H9 (cell line): ENCODE measurements around the gene FAM53A. TPM values are rescaled to one million over a fixed set of nuclear protein-coding genes. Genes with fewer than 3 reads are reported as not detected.

Source experiments
- DNase-seq: peaks from one replicate; pipeline ENCODE4 v3.0.0-alpha.2; 2017
- H2AFZ ChIP-seq: one replicate; pipeline ENCODE4 v1.6.1; 2013; ENCODE audit warnings: mild to moderate bottlenecking, low read length, control low read depth, moderate library complexity
- H2AK5ac ChIP-seq: 2 replicates; pipeline ENCODE4 v1.6.1; 2013; ENCODE audit warnings: low read length, control low read depth, mixed read lengths; ENCODE audit not compliant: insufficient read length
- H2BK120ac ChIP-seq: one replicate; pipeline ENCODE4 v1.6.1; 2013; ENCODE audit warnings: low read depth, mild to moderate bottlenecking, low read length, control low read depth, inconsistent platforms; ENCODE audit not compliant: poor library complexity, severe bottlenecking
- H2BK12ac ChIP-seq: 2 replicates; pipeline ENCODE4 v1.6.1; 2013; ENCODE audit warnings: low read length, control low read depth, mixed read lengths, low read depth; ENCODE audit not compliant: insufficient read length
- H2BK15ac ChIP-seq: 2 replicates; pipeline ENCODE4 v1.6.1; 2013; ENCODE audit warnings: low read depth, low read length, control low read depth
- H2BK20ac ChIP-seq: one replicate; pipeline ENCODE4 v1.6.1; 2013; ENCODE audit warnings: low read depth, mild to moderate bottlenecking, low read length, control low read depth, inconsistent platforms; ENCODE audit not compliant: poor library complexity, severe bottlenecking
- H2BK5ac ChIP-seq: 2 replicates; pipeline ENCODE4 v1.6.1; 2013; ENCODE audit warnings: low read length, control low read depth, mixed read lengths; ENCODE audit not compliant: insufficient read length
- H3K14ac ChIP-seq: 2 replicates; pipeline ENCODE4 v1.6.1; 2013; ENCODE audit warnings: low read length, control low read depth; ENCODE audit not compliant: insufficient read depth
- H3K18ac ChIP-seq: 2 replicates; pipeline ENCODE4 v1.6.1; 2013; ENCODE audit warnings: low read depth, mild to moderate bottlenecking, mixed read lengths, low read length, control low read depth; ENCODE audit not compliant: insufficient read length
- H3K23ac ChIP-seq: 2 replicates; pipeline ENCODE4 v1.6.1; 2013; ENCODE audit warnings: low read length, control low read depth, mixed read lengths, low read depth; ENCODE audit not compliant: insufficient read length
- H3K23me2 ChIP-seq: 2 replicates; pipeline ENCODE4 v1.6.1; 2013; ENCODE audit warnings: low read depth, mild to moderate bottlenecking, mixed read lengths, low read length, control low read depth; ENCODE audit not compliant: insufficient read length, poor library complexity, severe bottlenecking
- H3K27ac ChIP-seq: 2 replicates; pipeline ENCODE4 v1.5.1; 2013; ENCODE audit warnings: low read length, control low read depth, mixed read lengths, low read depth; ENCODE audit not compliant: insufficient read length
- H3K27me3 ChIP-seq: 2 replicates; pipeline ENCODE4 v1.6.1; 2013; ENCODE audit warnings: low read length, control low read depth, inconsistent platforms; ENCODE audit not compliant: insufficient read depth
- H3K4ac ChIP-seq: 2 replicates; pipeline ENCODE4 v1.6.1; 2013; ENCODE audit warnings: low read depth, mild to moderate bottlenecking, control low read depth, inconsistent platforms, low read length, moderate library complexity
- H3K4me1 ChIP-seq: 2 replicates; pipeline ENCODE4 v1.6.1; 2013; ENCODE audit warnings: low read length, control low read depth, inconsistent platforms; ENCODE audit not compliant: insufficient read depth
- H3K4me2 ChIP-seq: 2 replicates; pipeline ENCODE4 v1.6.1; 2013; ENCODE audit warnings: low read length, control low read depth, mixed read lengths; ENCODE audit not compliant: insufficient read length, insufficient read depth
- H3K56ac ChIP-seq: 2 replicates; pipeline ENCODE4 v1.6.1; 2013; ENCODE audit warnings: low read depth, mild to moderate bottlenecking, mixed read lengths, low read length, control low read depth; ENCODE audit not compliant: insufficient read length
- H3K79me1 ChIP-seq: 2 replicates; pipeline ENCODE4 v1.6.1; 2013; ENCODE audit warnings: low read depth, mild to moderate bottlenecking, moderate library complexity, low read length, control low read depth, inconsistent platforms; ENCODE audit not compliant: insufficient read depth, poor library complexity, severe bottlenecking
- H3K79me2 ChIP-seq: 2 replicates; pipeline ENCODE4 v1.6.1; 2013; ENCODE audit warnings: low read length, control low read depth, inconsistent platforms; ENCODE audit not compliant: insufficient read depth
- H3K9ac ChIP-seq: 2 replicates; pipeline ENCODE4 v1.6.1; 2013; ENCODE audit warnings: low read length, control low read depth, mixed read lengths; ENCODE audit not compliant: insufficient read length; ENCODE audit errors: extremely low read depth
- H3K9me3 ChIP-seq: one replicate; pipeline ENCODE4 v1.6.1; 2013; ENCODE audit warnings: low read depth, low read length, inconsistent platforms; ENCODE audit not compliant: control insufficient read depth
- H3T11ph ChIP-seq: one replicate; pipeline ENCODE4 v1.6.1; 2013; ENCODE audit warnings: mild to moderate bottlenecking, low read length, control low read depth, inconsistent platforms
- H4K20me1 ChIP-seq: one replicate; pipeline ENCODE4 v1.6.1; 2013; ENCODE audit not compliant: control insufficient read depth, insufficient read length, insufficient read depth
- H4K5ac ChIP-seq: 2 replicates; pipeline ENCODE4 v1.6.1; 2013; ENCODE audit warnings: low read depth, mild to moderate bottlenecking, mixed read lengths, low read length, control low read depth; ENCODE audit not compliant: insufficient read length
- H4K8ac ChIP-seq: replicated peaks from 2 replicates; pipeline ENCODE4 v1.6.1; 2013; ENCODE audit warnings: low read length, control low read depth, mixed read lengths, low read depth; ENCODE audit not compliant: insufficient read length
- H4K91ac ChIP-seq: 2 replicates; pipeline ENCODE4 v1.6.1; 2013; ENCODE audit warnings: low read depth, mild to moderate bottlenecking, moderate library complexity, mixed read lengths, low read length, control low read depth; ENCODE audit not compliant: insufficient read length
- H3K27ac Mint-ChIP-seq, 3 experiments: 2 replicates in 2 of 3; 3 replicates in 1 of 3; pipeline ENCODE4 v1.8.0; 2020 to 2021; ENCODE audit warnings: mixed read lengths in 3 of 3, mild to moderate bottlenecking in 1 of 3, moderate library complexity in 1 of 3
- H3K27me3 Mint-ChIP-seq: 2 replicates; pipeline ENCODE4 v1.8.0; 2021; ENCODE audit warnings: low read depth, mild to moderate bottlenecking, moderate library complexity, mixed read lengths
- H3K36me3 Mint-ChIP-seq, 3 experiments: 2 replicates in 2 of 3; 3 replicates in 1 of 3; pipeline ENCODE4 v1.8.0; 2020 to 2021; ENCODE audit warnings: low read depth in 3 of 3, mixed read lengths in 3 of 3; ENCODE audit not compliant: insufficient read depth in 1 of 3
- H3K4me1 Mint-ChIP-seq, 2 experiments: 2 replicates each; pipeline ENCODE4 v1.8.0; 2020; ENCODE audit warnings: mixed read lengths in 2 of 2
- H3K4me3 Mint-ChIP-seq, 2 experiments: 2 replicates in 1 of 2; 3 replicates in 1 of 2; pipeline ENCODE4 v1.8.0; 2020 to 2021; ENCODE audit warnings: mild to moderate bottlenecking in 2 of 2, mixed read lengths in 2 of 2, moderate library complexity in 1 of 2
- H3K9me3 Mint-ChIP-seq, 2 experiments: 2 replicates in 1 of 2; 3 replicates in 1 of 2; pipeline ENCODE4 v1.8.0; 2020; ENCODE audit warnings: mild to moderate bottlenecking in 2 of 2, mixed read lengths in 2 of 2, moderate library complexity in 1 of 2
- CTCF ChIP-seq: fragments of 200-600 bp; sonication (generic); conservative IDR thresholded peaks from 3 replicates; pipeline ENCODE4 v1.8.0; 2021; ENCODE audit warnings: antibody characterized with exemption, mild to moderate bottlenecking
- WGBS: extraction: QIAGEN DNeasy Blood & Tissue Kit; methylation state at CpG from one replicate; pipeline ENCODE4 v1.1.7; 2013; ENCODE audit warnings: missing lambda C conversion rate, low lambda C conversion rate, mixed read lengths; ENCODE audit not compliant: insufficient read length; ENCODE audit errors: extremely low coverage; 5-methylcytosine and 5-hydroxymethylcytosine counted together
- total RNA-seq: library from RNA; stranded (reverse); gene quantifications from 2 replicates; pipeline ENCODE4 v1.2.1, GENCODE V29; 2021

Gene FAM53A
- total RNA-seq, 1 experiment from 2014 or later: 2.4 TPM

DNA sequence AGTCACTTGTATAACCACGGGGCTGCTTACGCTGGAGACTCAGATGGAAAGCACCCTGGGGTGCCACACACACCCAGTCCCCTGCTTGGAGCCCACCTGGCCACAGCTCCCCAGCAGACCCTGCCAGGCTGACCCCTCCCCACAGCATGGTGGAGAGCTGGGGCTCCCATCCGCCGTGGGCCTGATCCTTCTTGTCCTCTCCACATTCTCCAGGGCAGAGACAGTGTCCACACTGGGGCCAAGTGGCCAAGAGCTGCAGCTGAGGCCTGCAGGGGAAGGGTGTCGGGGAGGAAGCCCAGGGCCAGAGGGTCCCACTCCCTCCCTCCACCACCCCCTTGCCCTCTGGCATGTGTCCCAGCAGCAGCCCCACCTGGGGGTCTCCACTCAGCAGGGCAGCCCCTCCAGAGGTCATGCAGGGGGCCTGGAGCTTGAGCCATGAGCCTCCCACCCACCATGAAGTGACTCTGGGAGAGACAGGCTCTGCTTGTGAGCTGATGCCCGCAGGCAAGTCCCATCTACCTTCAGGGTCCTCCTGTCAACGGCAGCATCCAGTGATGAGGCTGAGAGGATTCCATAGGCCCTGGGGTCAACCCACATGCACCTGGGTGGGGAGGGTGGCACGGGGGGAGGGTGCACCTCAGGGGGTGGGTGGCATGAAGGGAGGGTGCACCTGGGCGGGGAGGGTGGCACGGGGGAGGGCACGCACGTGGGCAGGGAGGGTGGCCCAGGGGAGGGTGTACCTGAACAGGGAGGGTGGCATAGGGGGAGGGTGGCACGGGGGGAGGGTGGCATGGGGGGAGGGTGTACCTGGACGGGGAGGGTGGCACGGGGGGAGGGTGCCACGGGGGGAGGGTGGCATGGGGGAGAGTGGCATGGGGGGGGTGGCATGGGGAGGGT lies 56.4 kb downstream of the FAM53A start:
- Histone ChIP-seq H2AFZ (no peak overlapping the region), H2AK5ac (no peak overlapping the region), H2BK120ac (no peak overlapping the region), H3K79me2 (no peaks in the 10 kb centered on the region), H2BK15ac (no peak overlapping the region), H3K14ac (no peak overlapping the region), H3K56ac (no peak overlapping the region), H4K5ac (no peak overlapping the region), H3K27me3 (no peaks in the 10 kb centered on the region), H3K23ac (no peak overlapping the region), H4K8ac (no peak overlapping the region), H3K18ac (no peak overlapping the region), H3K4me2 (no peak overlapping the region), H3K27ac (no peak overlapping the region), H3K9ac (no peak overlapping the region), H3K79me1 (no peaks in the 10 kb centered on the region), H3K4ac (no peak overlapping the region), H4K91ac (no peak overlapping the region), H3K9me3 (no peaks in the 10 kb centered on the region), H2BK5ac (no peak overlapping the region), H2BK20ac (no peak overlapping the region), H2BK12ac (no peak overlapping the region), H4K20me1 (no peaks in the 10 kb centered on the region), H3K23me2 (no peaks in the 10 kb centered on the region), H3K4me1 (no peaks in the 10 kb centered on the region), H3T11ph (no peak overlapping the region)
- H3K9me3 Mint-ChIP-seq: peaks cover 6 to 9% of the 10 kb centered on the region in 2 experiments; a peak in 3 of 5 replicates
- no peak for TF ChIP-seq CTCF
- no peak overlapping the region for H3K27ac Mint-ChIP-seq
- no CpG with 5 or more reads among the region's 16 CpGs for WGBS
- no peak for DNase-seq
- H3K4me1 Mint-ChIP-seq: no peaks in the 10 kb centered on the region
- H3K27me3 Mint-ChIP-seq: peaks cover 4% of the 10 kb centered on the region
- H3K36me3 Mint-ChIP-seq: no peaks in the 10 kb centered on the region; a peak in 1 of 7 replicates
- no peak overlapping the region for H3K4me3 Mint-ChIP-seq
